Stimulated activated naive CD8-positive, alpha-beta T cell treated with anti-CD3 and anti-CD28 coated beads, Interleukin-15, amount 100 ng/mL, for 72 hours (primary cell): ENCODE measurements around the gene MYO10.

ENCODE experiments used
- ATAC-seq: fragments of 150-1000 bp; cut with Tn5 transposase; 2 replicates; pipeline ENCODE4 v1.10.0; 2021; ENCODE audit warnings: mild to moderate bottlenecking, moderate library complexity
- DNase-seq, 2 donors: peaks; one replicate each; pipeline ENCODE4 v3.0.0; 2021 to 2022
- H3K27ac Mint-ChIP-seq, 2 donors: one replicate each; pipeline ENCODE4 v1.8.0; 2022; ENCODE audit warnings: mild to moderate bottlenecking in 2 of 2, mixed read lengths in 2 of 2, moderate library complexity in 2 of 2
- H3K27me3 Mint-ChIP-seq: one replicate; pipeline ENCODE4 v1.8.0; 2022; ENCODE audit warnings: mixed read lengths
- H3K4me1 Mint-ChIP-seq: one replicate; pipeline ENCODE4 v1.8.0; 2022; ENCODE audit warnings: mild to moderate bottlenecking, mixed read lengths
- H3K4me3 Mint-ChIP-seq, 2 donors: one replicate each; pipeline ENCODE4 v1.8.0; 2022; ENCODE audit warnings: mild to moderate bottlenecking in 2 of 2, mixed read lengths in 2 of 2, moderate library complexity in 1 of 2
- H3K9me3 Mint-ChIP-seq, 2 donors: one replicate each; pipeline ENCODE4 v1.8.0; 2022; ENCODE audit warnings: mixed read lengths in 2 of 2

The MYO10 gene

DNA sequence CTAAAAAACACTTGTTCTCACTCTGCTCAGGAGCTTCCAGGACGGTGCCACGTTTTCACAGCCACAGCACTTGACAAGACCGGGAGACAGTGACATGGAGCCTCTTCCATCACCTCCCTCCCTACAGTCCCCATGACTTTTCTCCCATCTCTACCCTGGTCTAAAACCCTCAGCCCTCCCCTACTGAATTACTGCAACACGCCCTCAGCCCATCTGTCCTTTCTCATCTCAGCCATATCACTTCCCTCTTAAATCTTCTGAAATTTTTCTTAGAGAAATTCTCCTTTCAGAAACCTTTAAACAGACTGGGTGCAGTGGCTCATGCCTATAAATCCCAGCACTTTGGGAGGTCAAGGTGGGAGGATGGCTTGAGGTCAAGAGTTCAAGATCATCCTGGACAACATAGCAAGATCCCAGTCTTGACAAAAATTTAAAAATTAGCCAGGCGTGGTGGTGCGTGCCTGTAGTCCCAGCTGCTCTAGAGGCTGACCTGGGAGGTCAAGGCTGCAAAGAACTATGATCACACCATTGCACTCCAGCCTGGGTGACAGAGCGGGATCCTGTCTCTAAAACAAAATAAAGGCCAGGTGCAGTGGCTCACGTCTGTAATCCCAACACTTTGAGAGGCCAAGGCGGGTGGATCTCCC is 125.8 kb downstream of the MYO10 start:
- Mint-ChIP-seq H3K4me3 (no peak overlapping the region), H3K27me3 (no peaks in the 10 kb centered on the region), H3K27ac (no peak overlapping the region), H3K4me1 (no peaks in the 10 kb centered on the region), H3K9me3 (no peaks in the 10 kb centered on the region)
- no peak for DNase-seq
- ATAC-seq = no peak

DNA sequence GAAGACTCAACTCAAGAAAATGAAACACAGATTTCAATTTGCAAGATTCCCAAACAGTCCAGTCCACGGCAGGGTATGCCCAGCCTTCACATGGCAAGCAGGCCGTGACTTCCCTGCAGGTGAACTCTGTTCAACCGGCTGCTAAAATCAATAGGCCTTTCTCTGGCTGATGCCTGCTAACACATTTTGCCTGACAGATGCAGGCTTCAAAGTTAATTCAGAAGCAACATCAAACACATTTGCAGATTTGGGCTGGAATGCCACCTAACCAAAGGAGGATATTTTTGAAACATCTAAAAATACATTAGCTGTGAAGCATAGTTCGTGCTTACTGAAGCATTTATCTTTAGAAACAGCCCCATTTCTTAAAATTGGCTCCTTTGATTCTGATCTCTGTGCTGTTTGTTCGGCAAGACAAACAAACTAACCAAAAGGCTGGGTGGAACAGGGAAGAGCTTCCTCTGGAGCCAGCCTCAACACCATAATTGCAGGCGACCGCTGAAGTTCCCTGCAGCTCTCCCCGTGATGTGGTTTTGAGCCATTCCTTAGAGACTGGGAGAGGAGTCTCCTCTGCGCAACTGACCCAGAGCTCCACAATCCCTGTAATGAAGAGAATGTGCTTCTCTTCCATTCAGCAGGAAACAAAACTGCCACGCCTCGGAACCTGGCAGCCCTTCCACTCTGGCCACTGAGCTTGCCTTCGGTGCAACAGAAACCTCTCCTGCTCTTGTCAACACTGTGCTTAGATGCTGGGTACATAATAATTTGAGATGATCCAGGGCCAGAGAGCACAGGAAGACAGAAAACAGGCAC is 126.5 kb downstream of the MYO10 start:
- Mint-ChIP-seq H3K27ac (no peak overlapping the region), H3K27me3 (no peaks in the 10 kb centered on the region)

DNA sequence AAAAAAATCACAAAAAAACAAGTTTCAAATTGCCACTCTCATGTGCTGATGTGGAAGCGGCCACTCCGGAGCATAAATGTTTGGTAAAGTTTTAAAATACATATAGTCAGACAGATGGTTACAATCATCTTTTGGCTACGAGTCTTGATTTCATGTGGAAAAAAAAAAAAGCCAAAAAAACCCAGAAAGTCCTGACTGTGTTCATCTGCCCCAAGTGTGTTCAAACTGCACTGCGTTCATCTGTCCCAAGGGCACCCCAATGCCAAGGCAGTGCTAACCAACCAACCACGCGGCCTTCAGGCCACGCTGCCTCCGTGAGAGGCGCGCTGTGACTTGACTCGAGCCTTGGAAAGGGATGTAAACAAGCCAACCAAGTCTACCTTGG is 127.1 kb downstream of the MYO10 start:
- Mint-ChIP-seq H3K9me3 (no peaks in the 10 kb centered on the region), H3K4me1 (no peaks in the 10 kb centered on the region), H3K4me3 (no peak overlapping the region), H3K27me3 (no peaks in the 10 kb centered on the region), H3K27ac (no peak overlapping the region)
- ATAC-seq = no peak
- DNase-seq = no peak

More for the DNA sequence above, 126.5 kb downstream of the MYO10 start:
- Mint-ChIP-seq H3K4me3 (no peak overlapping the region), H3K4me1 (no peaks in the 10 kb centered on the region), H3K9me3 (no peaks in the 10 kb centered on the region)
- DNase-seq = no peak
- ATAC-seq = no peak

DNA sequence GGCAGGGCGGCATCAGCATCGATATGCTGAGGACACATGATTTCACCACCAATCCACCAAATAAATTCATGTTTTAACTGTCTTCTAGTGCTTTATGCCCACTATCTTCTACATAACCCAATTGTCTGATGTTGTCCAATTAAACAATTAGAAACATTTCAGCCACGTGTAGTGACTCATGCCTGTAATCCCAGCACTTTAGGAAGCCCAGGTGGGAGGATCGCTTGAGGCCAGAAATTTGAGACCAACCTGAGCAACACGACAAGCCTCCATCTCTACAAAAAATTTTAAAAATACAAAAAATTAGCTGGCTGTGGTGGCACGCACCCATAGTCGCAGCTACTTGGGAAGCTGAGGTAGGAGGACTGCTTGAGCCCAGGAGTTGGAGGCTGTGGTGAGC is 128.1 kb downstream of the MYO10 start:
- ATAC-seq (no peak), DNase-seq (no peak)
- no peaks in the 10 kb centered on the region for H3K9me3 Mint-ChIP-seq
- no peak overlapping the region for H3K27ac Mint-ChIP-seq
- H3K27me3 Mint-ChIP-seq = no peaks in the 10 kb centered on the region
- no peaks in the 10 kb centered on the region for H3K4me1 Mint-ChIP-seq
- no peak overlapping the region for H3K4me3 Mint-ChIP-seq

DNA sequence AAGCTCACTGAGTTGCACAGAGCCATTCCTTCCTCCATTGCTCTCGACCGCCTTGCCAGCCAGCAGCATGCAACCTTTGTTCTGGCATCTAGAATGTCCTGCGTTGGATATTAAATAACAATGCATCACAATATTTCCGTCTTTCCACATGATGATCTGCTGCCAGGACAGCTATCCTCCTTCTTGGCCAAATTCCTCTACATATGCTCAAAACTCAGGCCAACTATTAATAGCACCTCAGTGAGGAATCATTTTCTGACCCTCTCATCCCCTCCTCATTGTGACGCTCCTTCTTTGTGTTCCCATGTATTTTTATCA is 128.6 kb downstream of the MYO10 start:
- no peaks in the 10 kb centered on the region for H3K9me3 Mint-ChIP-seq
- H3K27ac Mint-ChIP-seq = no peak overlapping the region
- ATAC-seq = no peak
- no peak overlapping the region for H3K4me3 Mint-ChIP-seq
- no peaks in the 10 kb centered on the region for H3K27me3 Mint-ChIP-seq
- DNase-seq = no peak
- H3K4me1 Mint-ChIP-seq = no peaks in the 10 kb centered on the region

DNA sequence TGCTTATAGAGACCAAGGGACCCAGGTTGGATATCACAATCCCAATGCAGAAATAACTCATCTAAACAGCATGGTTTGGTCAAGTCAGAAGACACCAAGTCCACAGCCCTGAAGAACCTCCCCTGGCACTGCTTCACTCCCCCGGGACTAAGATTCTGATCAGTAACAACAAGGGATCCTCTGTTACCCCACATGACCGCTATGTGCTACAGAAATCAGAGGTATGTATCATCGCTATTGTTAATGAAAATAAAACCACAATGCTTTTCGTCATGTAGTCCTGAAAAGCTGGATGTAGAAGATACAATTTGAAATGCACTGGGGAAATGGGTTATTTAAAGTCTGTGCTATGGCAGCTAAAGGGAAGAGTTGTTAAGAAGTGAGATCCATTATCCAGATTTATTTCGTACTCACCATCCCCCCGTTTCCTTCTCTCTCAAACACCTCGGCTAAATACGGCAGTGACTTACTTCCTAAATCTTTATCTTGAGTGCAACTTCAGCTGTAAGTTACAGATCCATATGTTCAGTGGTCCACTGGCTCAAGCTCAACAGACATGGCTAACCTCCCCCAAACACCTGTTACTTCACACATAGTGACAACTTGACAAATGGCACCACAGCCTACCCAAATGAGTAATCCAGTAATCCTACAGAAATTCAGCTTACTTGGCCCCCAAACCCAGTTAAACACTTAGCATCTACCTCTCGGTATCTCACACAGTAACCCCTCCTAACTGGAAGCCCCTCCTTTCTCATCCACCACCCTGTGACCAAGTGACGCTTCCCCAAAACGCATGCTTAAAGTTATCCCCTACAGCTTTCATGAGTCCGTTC is 129.2 kb downstream of the MYO10 start:
- DNase-seq (no peak), ATAC-seq (no peak)
- Mint-ChIP-seq H3K27ac (no peak overlapping the region), H3K4me3 (no peak overlapping the region), H3K4me1 (no peaks in the 10 kb centered on the region), H3K9me3 (no peaks in the 10 kb centered on the region), H3K27me3 (no peaks in the 10 kb centered on the region)

DNA sequence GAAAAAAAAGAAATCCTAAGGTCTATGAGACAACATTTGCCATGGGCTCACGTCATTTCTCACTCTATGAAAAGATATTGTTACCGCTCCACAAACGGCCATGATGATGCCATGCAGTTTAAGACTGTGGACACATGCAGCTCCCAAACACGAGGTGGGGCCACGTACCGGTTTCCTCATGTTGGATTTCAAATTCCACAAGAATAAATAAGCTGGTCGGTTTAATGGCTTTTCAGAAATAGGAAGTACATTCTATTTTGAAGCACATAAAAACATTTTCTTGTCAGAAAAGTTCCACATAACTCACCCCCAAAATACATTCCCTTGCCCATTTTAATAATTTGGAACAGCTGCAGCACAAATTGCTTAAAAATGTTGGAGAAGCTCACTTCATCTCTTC is 130.6 kb downstream of the MYO10 start:
- DNase-seq = no peak
- Mint-ChIP-seq H3K9me3 (no peaks in the 10 kb centered on the region), H3K27me3 (no peaks in the 10 kb centered on the region), H3K27ac (no peak overlapping the region), H3K4me3 (no peak overlapping the region), H3K4me1 (no peaks in the 10 kb centered on the region)
- no peak for ATAC-seq

DNA sequence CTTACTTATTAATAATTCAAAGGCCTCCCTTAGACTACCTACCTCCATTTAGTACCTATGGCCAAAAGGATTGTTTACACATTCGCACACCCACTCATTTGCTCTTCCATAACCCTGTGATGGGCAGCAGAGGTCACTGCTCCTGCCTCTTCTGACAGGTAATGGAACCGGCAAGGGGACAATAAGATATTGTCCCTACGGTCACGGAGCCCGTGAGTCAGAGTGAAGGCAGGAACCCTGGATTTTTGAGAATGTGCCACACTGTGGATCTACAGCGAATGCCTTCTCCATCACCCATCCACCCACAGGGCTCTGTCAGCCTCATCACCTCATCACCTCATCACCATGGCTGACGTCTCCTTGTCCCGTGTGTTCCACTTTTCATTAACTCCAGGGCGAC is 132.3 kb downstream of the MYO10 start:
- DNase-seq (no peak), ATAC-seq (no peak)
- H3K27ac Mint-ChIP-seq = no peak overlapping the region
- H3K4me1 Mint-ChIP-seq = no peaks in the 10 kb centered on the region
- no peaks in the 10 kb centered on the region for H3K9me3 Mint-ChIP-seq
- no peak overlapping the region for H3K4me3 Mint-ChIP-seq
- no peaks in the 10 kb centered on the region for H3K27me3 Mint-ChIP-seq

DNA sequence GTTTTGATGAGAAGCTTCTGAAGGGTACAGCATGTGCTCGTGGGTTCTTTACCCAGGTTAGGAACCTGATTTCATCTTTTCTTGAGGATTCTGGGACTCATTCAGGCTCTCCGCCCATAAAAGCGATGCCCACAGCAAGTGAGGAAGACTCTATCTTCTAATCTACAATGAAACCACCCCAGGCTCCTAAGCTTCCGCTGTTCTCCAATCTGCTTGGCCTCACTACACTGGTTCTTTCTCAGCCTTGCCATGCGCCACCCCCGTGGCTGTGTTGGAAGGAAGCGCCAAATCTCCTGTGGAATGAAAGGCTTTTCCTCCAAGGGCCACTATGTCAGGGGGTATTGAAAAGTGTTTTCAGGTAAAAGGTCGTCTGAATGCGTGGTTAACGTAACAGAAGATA is 135.6 kb downstream of the MYO10 start:
- Mint-ChIP-seq H3K9me3 (no peaks in the 10 kb centered on the region), H3K27me3 (no peaks in the 10 kb centered on the region), H3K4me1 (no peaks in the 10 kb centered on the region), H3K27ac (no peak overlapping the region), H3K4me3 (no peak overlapping the region)
- ATAC-seq = no peak
- DNase-seq = no peak

DNA sequence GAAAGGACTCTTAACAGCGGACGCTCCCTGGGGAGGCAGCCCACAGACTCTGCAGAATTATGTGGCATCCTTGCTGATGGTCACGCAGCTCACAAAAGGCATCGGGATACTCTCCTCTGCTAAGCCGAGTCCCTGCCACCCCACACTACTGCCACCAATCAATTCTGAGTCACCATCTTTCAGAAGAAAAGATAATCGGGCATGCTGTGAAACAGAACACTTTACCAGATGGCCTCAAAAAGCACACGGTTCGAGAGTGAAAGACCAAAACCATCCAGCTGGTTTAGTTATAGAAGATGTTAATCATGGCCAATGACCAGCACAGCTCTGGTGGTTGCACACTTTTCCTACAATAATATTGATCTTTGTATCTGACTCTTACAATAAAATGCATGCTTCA is 136.3 kb downstream of the MYO10 start:
- Mint-ChIP-seq H3K4me1 (no peaks in the 10 kb centered on the region), H3K4me3 (no peak overlapping the region), H3K27ac (no peak overlapping the region), H3K9me3 (no peaks in the 10 kb centered on the region), H3K27me3 (no peaks in the 10 kb centered on the region)
- ATAC-seq = no peak
- DNase-seq = no peak

DNA sequence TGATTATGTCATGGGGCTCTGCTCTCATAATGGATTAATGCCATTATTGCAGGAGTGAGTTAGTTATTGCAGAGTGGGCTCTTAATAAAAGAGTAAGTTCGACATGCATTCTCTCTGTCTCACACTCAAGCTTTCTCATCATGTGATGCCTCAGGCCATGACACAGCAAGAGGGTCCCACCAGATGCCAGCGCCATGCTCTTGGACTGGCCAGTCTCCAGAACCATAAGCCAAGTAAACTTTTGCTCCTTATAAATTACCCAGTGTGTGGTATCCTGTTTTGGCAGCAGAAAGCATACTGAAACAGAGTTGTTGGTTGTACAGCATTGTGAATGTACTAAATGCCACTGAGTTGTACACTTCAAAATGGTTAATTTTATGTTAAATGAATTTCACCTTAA is 138.1 kb downstream of the MYO10 start:
- Mint-ChIP-seq H3K4me1 (no peaks in the 10 kb centered on the region), H3K27ac (no peak overlapping the region), H3K9me3 (no peaks in the 10 kb centered on the region), H3K4me3 (no peak overlapping the region), H3K27me3 (no peaks in the 10 kb centered on the region)
- DNase-seq (no peak), ATAC-seq (no peak)

DNA sequence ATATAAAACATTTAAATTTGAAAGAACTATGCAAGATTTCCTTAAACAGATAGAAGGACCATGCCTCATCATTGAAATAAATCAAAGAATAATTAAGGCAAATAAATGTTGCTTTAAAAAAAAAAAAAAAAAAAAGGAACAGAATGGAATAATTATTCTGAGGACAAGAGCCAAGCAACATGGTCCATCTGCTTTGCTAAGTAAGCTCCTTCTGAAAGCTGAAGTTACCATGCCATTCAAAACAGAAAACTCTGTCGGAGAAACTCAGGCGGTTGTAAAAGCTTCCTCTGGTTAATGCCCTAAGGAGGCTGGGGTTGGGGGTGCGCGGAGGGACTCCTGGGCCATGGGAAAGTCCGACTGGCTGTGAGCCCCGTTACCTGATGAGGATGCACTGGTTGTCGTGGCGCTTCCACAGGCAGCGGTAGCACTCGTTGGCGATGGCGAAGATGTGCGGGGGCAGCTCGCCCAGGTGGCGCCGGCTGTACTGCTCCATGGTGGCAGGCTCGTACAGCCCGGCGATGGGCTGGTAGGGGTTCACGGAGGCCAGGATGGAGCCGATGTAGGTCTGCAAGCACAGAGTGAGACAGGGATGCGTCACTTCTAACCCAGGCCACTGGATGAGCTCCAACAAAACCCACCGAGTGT is 141.7 kb downstream of the MYO10 start:
- Mint-ChIP-seq H3K9me3 (no peaks in the 10 kb centered on the region), H3K27ac (no peak overlapping the region), H3K4me3 (no peak overlapping the region), H3K4me1 (peaks cover 11% of the 10 kb centered on the region), H3K27me3 (no peaks in the 10 kb centered on the region)
- DNase-seq (no peak), ATAC-seq (no peak)

DNA sequence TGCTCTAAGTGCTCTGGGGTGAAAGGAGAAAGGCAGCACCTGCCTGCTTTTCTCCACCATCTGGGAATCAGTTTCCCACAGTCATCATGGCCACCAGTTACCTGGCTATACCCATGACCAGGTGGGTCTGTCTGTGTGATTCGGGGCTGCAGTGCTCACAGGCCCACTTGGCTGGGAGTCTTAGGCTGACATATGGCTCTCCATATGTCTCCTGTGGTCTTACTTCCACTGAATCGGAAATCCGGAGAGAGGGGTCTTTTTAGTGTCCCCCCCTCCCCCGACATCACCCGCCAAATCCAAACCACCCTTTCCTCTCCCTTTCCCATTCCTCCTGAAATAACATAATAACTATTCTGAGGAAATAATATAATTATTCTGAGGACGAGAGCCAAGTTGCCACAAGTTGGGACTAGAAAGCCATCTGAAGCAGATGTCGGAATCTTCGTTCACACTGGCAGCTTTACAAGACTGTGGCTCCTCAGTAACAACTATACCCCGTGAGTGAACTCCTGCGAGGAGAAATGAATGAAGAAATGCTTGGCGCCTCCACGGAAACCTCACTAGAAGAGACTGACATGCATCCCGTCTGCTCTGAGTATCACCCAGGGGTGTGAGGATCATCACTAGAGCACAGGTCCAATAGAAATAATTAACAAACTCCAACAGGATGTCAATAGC is 143.4 kb downstream of the MYO10 start:
- ATAC-seq = no peak
- no peak for DNase-seq
- no peak overlapping the region for H3K27ac Mint-ChIP-seq
- no peaks in the 10 kb centered on the region for H3K27me3 Mint-ChIP-seq
- no peaks in the 10 kb centered on the region for H3K9me3 Mint-ChIP-seq
- H3K4me3 Mint-ChIP-seq = no peak overlapping the region
- H3K4me1 Mint-ChIP-seq = peaks cover 11% of the 10 kb centered on the region

DNA sequence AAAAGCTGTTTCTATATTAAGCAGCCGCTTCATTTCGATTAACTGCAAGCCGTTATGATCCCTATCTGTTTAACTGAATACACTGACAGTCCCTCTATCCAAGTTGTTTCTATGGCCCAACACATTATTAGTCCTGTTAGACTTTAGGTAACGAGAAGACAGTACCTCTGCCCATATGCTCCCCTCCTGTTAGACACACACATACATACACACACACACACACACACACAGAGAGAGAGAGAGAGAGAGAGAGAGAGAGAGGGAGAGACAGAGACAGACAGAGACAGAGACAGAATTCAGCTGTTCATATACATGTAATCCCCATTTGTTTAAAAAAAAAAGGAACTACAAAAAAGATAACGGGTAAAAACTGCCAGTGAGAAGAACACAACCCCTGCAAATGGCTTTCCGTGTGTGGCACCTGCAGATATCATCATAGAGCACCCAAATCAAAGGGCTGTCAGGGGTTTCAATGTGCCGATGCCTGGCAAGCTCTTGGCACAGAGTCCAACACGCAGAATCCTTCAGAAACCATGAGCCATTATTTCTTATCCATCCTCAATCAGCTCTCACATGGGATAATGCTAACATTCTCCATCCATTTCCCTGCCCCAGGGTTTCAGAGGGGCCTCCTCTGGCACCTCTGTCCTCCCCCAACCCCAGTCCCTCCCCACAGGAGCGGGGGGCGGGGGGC is 144.0 kb downstream of the MYO10 start:
- no peaks in the 10 kb centered on the region for H3K27me3 Mint-ChIP-seq
- no peak for ATAC-seq
- peaks cover 11% of the 10 kb centered on the region for H3K4me1 Mint-ChIP-seq
- H3K27ac Mint-ChIP-seq = no peak overlapping the region
- no peak overlapping the region for H3K4me3 Mint-ChIP-seq
- H3K9me3 Mint-ChIP-seq = no peaks in the 10 kb centered on the region
- DNase-seq = no peak
